ENCODE measurements around the gene TEX36.

GRCh38 chr10:125689955-125690569 is 7.1 kb upstream of the TEX36 start:
- TF ChIP-seq CTCF (IDR thresholded peaks at IDR 0.05), result no peak
- no peak for TF ChIP-seq POLR2A (IDR thresholded peaks at IDR 0.05)
